ENCODE measurements around the gene SMIM24. TPM values are rescaled to one million over a fixed set of nuclear protein-coding genes. Genes with fewer than 3 reads are reported as not detected.
A peak's percentile ranks its signal among the peaks of the same experiment; 100 is the strongest.
"Not testable (repeated sequence)": the region's sequence is repeated elsewhere in the genome, so short reads cannot be mapped to it uniquely, and the experiment has no call there.

SMIM24 gene
- total and polyA plus RNA-seq, 2 experiments from 2014 or later, result 5.0 to 21.5 TPM

DNA sequence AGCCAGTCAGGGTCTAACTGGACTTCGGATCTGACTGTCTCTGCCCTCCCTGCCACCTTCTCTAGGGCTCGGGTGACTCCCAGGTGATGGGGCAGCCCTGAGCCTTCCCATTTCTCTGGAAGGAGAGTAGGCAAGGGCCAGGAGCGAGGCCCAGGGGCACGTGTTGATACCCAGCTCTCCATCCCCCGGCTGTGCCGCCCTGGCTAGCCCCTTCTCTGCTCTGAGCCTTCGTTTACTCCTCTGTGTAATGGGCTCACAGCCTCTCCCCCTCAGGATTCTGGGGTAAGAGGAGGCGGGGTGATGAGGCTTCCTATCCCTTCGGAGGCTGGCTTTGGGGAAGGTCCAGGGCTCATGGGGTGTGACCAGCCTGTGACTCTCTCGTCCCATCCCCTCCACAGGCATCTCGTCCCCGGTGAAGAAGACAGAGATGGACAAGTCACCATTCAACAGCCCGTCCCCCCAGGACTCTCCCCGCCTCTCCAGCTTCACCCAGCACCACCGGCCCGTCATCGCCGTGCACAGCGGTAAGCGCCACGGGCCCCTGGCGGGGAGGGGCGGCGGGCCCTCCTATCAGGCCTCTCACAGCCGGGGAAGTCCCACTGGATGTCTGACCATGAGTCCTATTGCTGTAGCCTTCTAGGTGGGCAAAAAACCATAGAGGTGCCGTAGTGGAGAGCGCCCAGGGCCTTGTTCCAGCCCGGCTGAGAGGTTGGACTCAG lies 31.6 kb downstream of the SMIM24 start:
- Histone ChIP-seq H3K27me3 (ENCODE audit: insufficient read depth) (no peaks in the 10 kb centered on the region), H3K4me2 (no peak overlapping the region), H3K4me3 (no peak overlapping the region), H3K79me2 (replicated peaks; ENCODE audit: insufficient read depth) (no peaks in the 10 kb centered on the region), H3K4me1 (ENCODE audit: insufficient read depth) (peaks cover 6% of the 10 kb centered on the region; the same call in 1 of the 2 replicates), H3F3A (replicated peaks; ENCODE audit: low read depth) (peaks cover 5% of the 10 kb centered on the region), H3K36me3 (ENCODE audit: insufficient read depth) (no peaks in the 10 kb centered on the region), H3K9me2 (ENCODE audit: insufficient read depth) (no peaks in the 10 kb centered on the region), H2AFZ (no peak overlapping the region), H3K27ac (ENCODE audit: low read depth) (no peak overlapping the region), H4K20me1 (replicated peaks; ENCODE audit: insufficient read depth) (no peaks in the 10 kb centered on the region)
- Mint-ChIP-seq H3K4me3 (no peak overlapping the region), H3K4me1 (peaks cover 10% of the 10 kb centered on the region), H3K9me3 (no peaks in the 10 kb centered on the region; the same call in 2 of the 3 replicates), H3K36me3 (ENCODE audit: low read depth) (no peaks in the 10 kb centered on the region), H3K27ac (no peak overlapping the region), H3K27me3 (ENCODE audit: insufficient read depth, low read depth, poor library complexity) (peaks cover 11% of the 10 kb centered on the region)
- TF ChIP-seq ZNF331 (CRISPR knock-in tag; IDR thresholded peaks at IDR 0.05; ENCODE audit: low read depth), result no peak
- TF ChIP-seq STAT1 (IDR thresholded peaks at IDR 0.05; ENCODE audit: unreplicated experiment), result no peak
- TF ChIP-seq ZNF114 (CRISPR knock-in tag; IDR thresholded peaks at IDR 0.05), result no peak
- no peak for DNase-seq (ENCODE audit: low spot score)
- no peak for ATAC-seq

DNA sequence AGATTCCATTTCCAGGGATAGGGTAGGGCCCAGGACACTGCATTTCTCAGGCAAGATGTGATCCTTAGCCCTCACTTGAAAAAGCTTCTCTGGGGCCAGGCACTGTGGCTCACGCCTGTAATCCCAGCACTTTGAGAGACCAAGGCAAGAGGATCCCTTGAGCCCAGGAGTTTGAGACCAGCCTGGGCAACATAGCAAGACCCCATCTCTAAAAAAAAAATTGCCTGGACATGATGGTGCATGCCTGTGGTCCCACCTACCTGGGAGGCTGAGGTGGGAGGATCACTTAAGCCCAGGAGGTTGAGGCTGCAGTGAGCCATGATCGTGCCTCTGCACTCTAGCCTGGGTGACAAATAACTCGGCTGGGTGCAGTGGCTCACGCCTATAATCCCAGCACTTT lies 33.7 kb downstream of the SMIM24 start:
- not testable (repeated sequence) for H3K36me3 Mint-ChIP-seq (ENCODE audit: low read depth); H3F3A ChIP-seq (replicated peaks; ENCODE audit: low read depth); H3K4me1 ChIP-seq (ENCODE audit: insufficient read depth); H3K4me2 ChIP-seq; H3K27ac ChIP-seq (ENCODE audit: low read depth); H3K36me3 ChIP-seq (ENCODE audit: insufficient read depth); H3K27me3 ChIP-seq (ENCODE audit: insufficient read depth); H4K20me1 ChIP-seq (replicated peaks; ENCODE audit: insufficient read depth); H3K4me3 Mint-ChIP-seq; H3K9me3 Mint-ChIP-seq; ATAC-seq; DNase-seq (ENCODE audit: low spot score); H3K9me2 ChIP-seq (ENCODE audit: insufficient read depth); H3K4me3 ChIP-seq; H2AFZ ChIP-seq; H3K79me2 ChIP-seq (replicated peaks; ENCODE audit: insufficient read depth); H3K27me3 Mint-ChIP-seq (ENCODE audit: insufficient read depth, low read depth, poor library complexity); H3K27ac Mint-ChIP-seq
- H3K4me1 Mint-ChIP-seq, result peaks cover 14% of the 10 kb centered on the region

DNA sequence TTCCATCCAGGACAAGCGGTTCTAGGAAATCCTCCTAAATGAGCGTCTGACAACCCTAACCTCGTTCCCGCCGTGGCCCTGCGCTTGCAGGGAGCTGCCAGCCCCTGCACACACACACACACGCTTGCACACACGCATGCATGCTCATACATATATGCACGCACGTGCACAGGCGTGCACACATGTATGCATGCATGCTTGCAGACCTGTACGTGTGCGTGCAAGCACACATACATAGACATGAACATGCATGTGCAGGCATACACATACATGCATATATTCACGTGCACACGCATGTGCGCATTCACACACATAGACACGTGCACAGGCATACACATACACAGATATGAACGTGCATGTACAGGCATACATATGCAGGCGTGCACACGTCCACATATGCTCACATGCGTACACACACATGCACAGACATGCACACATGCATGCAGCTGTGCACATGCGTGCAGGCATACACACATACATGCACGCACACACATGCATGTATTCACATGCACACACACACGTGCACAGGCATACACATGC lies 35.6 kb downstream of the SMIM24 start:
- no peaks in the 10 kb centered on the region for H3K36me3 ChIP-seq (ENCODE audit: insufficient read depth)
- no peak overlapping the region for H2AFZ ChIP-seq
- no peaks in the 10 kb centered on the region for H3K79me2 ChIP-seq (replicated peaks; ENCODE audit: insufficient read depth)
- peaks cover 6% of the 10 kb centered on the region; the same call in 1 of the 2 replicates for H3K4me1 ChIP-seq (ENCODE audit: insufficient read depth)
- no peak for ATAC-seq
- peaks cover 5% of the 10 kb centered on the region for H3F3A ChIP-seq (replicated peaks; ENCODE audit: low read depth)
- Mint-ChIP-seq H3K9me3 (no peaks in the 10 kb centered on the region), H3K27me3 (ENCODE audit: insufficient read depth, low read depth, poor library complexity) (peaks cover 13% of the 10 kb centered on the region), H3K27ac (no peak overlapping the region), H3K36me3 (ENCODE audit: low read depth) (no peaks in the 10 kb centered on the region), H3K4me3 (peak overlapping the region; percentile 26; the same call in 1 of the 3 replicates), H3K4me1 (peaks cover 14% of the 10 kb centered on the region)
- no peak overlapping the region for H3K27ac ChIP-seq (ENCODE audit: low read depth)
- no peak for DNase-seq (ENCODE audit: low spot score)
- no peaks in the 10 kb centered on the region for H4K20me1 ChIP-seq (replicated peaks; ENCODE audit: insufficient read depth)
- H3K9me2 ChIP-seq (ENCODE audit: insufficient read depth), result no peaks in the 10 kb centered on the region
- peak overlapping the region; percentile 50 for H3K4me3 ChIP-seq
- peak overlapping the region; percentile 73 for H3K4me2 ChIP-seq
- no peaks in the 10 kb centered on the region for H3K27me3 ChIP-seq (ENCODE audit: insufficient read depth)
- TF ChIP-seq JUNB (IDR thresholded peaks at IDR 0.05; ENCODE audit: unreplicated experiment), result no peak
- no peak for TF ChIP-seq POLR2AphosphoS5 (IDR thresholded peaks at IDR 0.05; ENCODE audit: low read depth)
- no peak for TF ChIP-seq CTCF (conservative IDR thresholded peaks at IDR 0.05; ENCODE audit: low read depth in 2 of 2)
- no peak for TF ChIP-seq ETS1 (IDR thresholded peaks at IDR 0.05)
- TF ChIP-seq STAT1 (IDR thresholded peaks at IDR 0.05; ENCODE audit: unreplicated experiment), result no peak
- TF ChIP-seq EZH2phosphoT487 (IDR thresholded peaks at IDR 0.05; ENCODE audit: unreplicated experiment), result no peak

Data from GM23338 (cell line).